Neural progenitor cell (in vitro differentiated cells): ENCODE results near the gene GLO1.

Experiments
- EZH2 ChIP-seq: fragments of 200-600 bp; sonication (generic); IDR thresholded peaks from 2 replicates; pipeline ENCODE4 v1.6.1; 2017; ENCODE audit warnings: antibody characterized with exemption, mild to moderate bottlenecking, moderate library complexity
- TF ChIP-seq, protein P1 (sequence below): fragments of 200-600 bp; sonication (generic); IDR thresholded peaks from 2 replicates; pipeline ENCODE4 v1.5.1; 2017; ENCODE audit warnings: antibody characterized with exemption, mild to moderate bottlenecking

DNA sequence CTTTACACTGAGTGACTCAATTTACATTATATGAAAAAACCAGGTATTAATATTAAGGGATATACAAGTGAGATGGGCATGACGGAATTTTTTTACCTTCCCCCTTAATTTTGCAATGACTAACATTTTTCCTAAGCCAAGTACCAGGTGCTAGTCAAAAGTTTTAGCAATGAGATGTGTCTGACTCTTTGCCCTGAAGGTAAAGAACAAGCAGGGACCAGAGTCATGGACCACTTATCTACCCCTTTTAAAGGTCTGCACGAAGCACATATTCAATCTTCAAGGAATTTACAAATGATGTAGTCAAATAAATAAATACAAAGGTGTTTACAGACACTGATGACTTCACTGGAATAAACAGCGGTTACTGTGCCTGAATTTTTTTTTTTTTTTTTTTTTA lies 1.4 kb downstream of the GLO1 start:
- TF ChIP-seq, protein P1, sequence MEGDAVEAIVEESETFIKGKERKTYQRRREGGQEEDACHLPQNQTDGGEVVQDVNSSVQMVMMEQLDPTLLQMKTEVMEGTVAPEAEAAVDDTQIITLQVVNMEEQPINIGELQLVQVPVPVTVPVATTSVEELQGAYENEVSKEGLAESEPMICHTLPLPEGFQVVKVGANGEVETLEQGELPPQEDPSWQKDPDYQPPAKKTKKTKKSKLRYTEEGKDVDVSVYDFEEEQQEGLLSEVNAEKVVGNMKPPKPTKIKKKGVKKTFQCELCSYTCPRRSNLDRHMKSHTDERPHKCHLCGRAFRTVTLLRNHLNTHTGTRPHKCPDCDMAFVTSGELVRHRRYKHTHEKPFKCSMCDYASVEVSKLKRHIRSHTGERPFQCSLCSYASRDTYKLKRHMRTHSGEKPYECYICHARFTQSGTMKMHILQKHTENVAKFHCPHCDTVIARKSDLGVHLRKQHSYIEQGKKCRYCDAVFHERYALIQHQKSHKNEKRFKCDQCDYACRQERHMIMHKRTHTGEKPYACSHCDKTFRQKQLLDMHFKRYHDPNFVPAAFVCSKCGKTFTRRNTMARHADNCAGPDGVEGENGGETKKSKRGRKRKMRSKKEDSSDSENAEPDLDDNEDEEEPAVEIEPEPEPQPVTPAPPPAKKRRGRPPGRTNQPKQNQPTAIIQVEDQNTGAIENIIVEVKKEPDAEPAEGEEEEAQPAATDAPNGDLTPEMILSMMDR: no peak
- no peak for TF ChIP-seq EZH2
